OCI-LY1 (cell line): ENCODE measurements around the gene PPP2R1B.

Source experiments
- H2AFZ ChIP-seq: fragments of 200-600 bp; sonication (generic), shearing (Covaris generic); 2 replicates; pipeline ENCODE4 v1.6.0; 2014; ENCODE audit warnings: antibody characterized with exemption, mild to moderate bottlenecking, low read length
- H3F3A ChIP-seq: fragments of 200-600 bp; sonication (generic), shearing (Covaris generic); 2 replicates; pipeline ENCODE4 v1.6.0; 2014; ENCODE audit warnings: mild to moderate bottlenecking, antibody characterized with exemption, low read length, moderate library complexity; ENCODE audit not compliant: insufficient read depth
- H3K27ac ChIP-seq: fragments of 200-600 bp; sonication (generic); 2 replicates; pipeline ENCODE4 v1.5.1; 2014; ENCODE audit warnings: low read length, mixed run types, mild to moderate bottlenecking, low read depth; ENCODE audit not compliant: poor library complexity, severe bottlenecking
- H3K27me3 ChIP-seq: fragments of 200-600 bp; sonication (generic); 2 replicates; pipeline ENCODE4 v1.6.0; 2014; ENCODE audit warnings: antibody characterized with exemption, mild to moderate bottlenecking, low read length, moderate library complexity; ENCODE audit not compliant: insufficient read depth
- H3K36me3 ChIP-seq: fragments of 200-600 bp; sonication (generic); 2 replicates; pipeline ENCODE4 v1.6.1; 2014; ENCODE audit warnings: mild to moderate bottlenecking, antibody characterized with exemption, low read length, moderate library complexity, mixed read lengths; ENCODE audit not compliant: insufficient read depth
- H3K4me1 ChIP-seq: fragments of 200-600 bp; sonication (generic); 2 replicates; pipeline ENCODE4 v1.5.1; 2014; ENCODE audit warnings: mild to moderate bottlenecking, low read length, moderate library complexity; ENCODE audit not compliant: insufficient read depth, severe bottlenecking
- H3K4me2 ChIP-seq: fragments of 200-600 bp; sonication (generic), shearing (Covaris generic); 2 replicates; pipeline ENCODE4 v1.6.1; 2014; ENCODE audit warnings: low read length
- H3K4me3 ChIP-seq: fragments of 200-600 bp; sonication (generic); 2 replicates; pipeline ENCODE4 v1.5.1; 2014; ENCODE audit warnings: low read length, low read depth, mild to moderate bottlenecking, mixed read lengths; ENCODE audit not compliant: poor library complexity, severe bottlenecking
- H3K79me2 ChIP-seq: fragments of 200-600 bp; shearing (Covaris generic); 2 replicates; pipeline ENCODE4 v1.6.1; 2016; ENCODE audit warnings: mixed run types, low read length, mixed read lengths; ENCODE audit not compliant: insufficient read depth
- H3K9ac ChIP-seq: fragments of 200-600 bp; sonication (generic), shearing (Covaris generic); 2 replicates; pipeline ENCODE4 v1.6.1; 2014; ENCODE audit warnings: mild to moderate bottlenecking, low read length, mixed read lengths
- H3K9me2 ChIP-seq: fragments of 200-600 bp; sonication (generic), shearing (Covaris generic); 2 replicates; pipeline ENCODE4 v1.6.1; 2014; ENCODE audit warnings: low read depth, mild to moderate bottlenecking, low read length, mixed read lengths
- H3K9me3 ChIP-seq: fragments of 200-600 bp; shearing (Covaris generic); 2 replicates; pipeline ENCODE4 v1.6.1; 2014; ENCODE audit warnings: low read length, mixed read lengths
- H4K20me1 ChIP-seq: fragments of 200-600 bp; sonication (generic), shearing (Covaris generic); 2 replicates; pipeline ENCODE4 v1.6.0; 2016; ENCODE audit warnings: mild to moderate bottlenecking, low read length; ENCODE audit not compliant: insufficient read depth
- CTCF ChIP-seq: fragments of 200-600 bp; sonication (generic), shearing (Covaris generic); IDR thresholded peaks from 2 replicates; pipeline ENCODE4 v1.5.1; 2017; ENCODE audit warnings: mild to moderate bottlenecking, antibody characterized with exemption, low read length, moderate library complexity, mixed read lengths
- EZH2 ChIP-seq: fragments of 200-600 bp; sonication (generic), shearing (Covaris generic); IDR thresholded peaks from 2 replicates; pipeline ENCODE4 v1.8.0; 2017; ENCODE audit warnings: borderline replicate concordance, mixed run types, mild to moderate bottlenecking, antibody characterized with exemption, low read length, moderate library complexity, mixed read lengths

The PPP2R1B gene

GRCh38 chr11:111814106-111814505 lies 47.9 kb upstream of the PPP2R1B start:
- H3K4me3 ChIP-seq, result no peak overlapping the region
- H3K27me3 ChIP-seq, result no peaks in the 10 kb centered on the region
- peaks cover 9% of the 10 kb centered on the region; the same call in 1 of the 2 replicates for H3K36me3 ChIP-seq
- peaks cover 2% of the 10 kb centered on the region; the same call in 1 of the 2 replicates for H3K9me3 ChIP-seq
- H3K79me2 ChIP-seq, result no peaks in the 10 kb centered on the region
- no peak overlapping the region for H2AFZ ChIP-seq
- H3K27ac ChIP-seq, result no peak overlapping the region
- TF ChIP-seq EZH2 (no peak), CTCF (no peak)
- H3K4me2 ChIP-seq, result no peak overlapping the region
- H3K9ac ChIP-seq, result no peak overlapping the region
- no peaks in the 10 kb centered on the region; the same call in 1 of the 2 replicates for H3F3A ChIP-seq
- H3K4me1 ChIP-seq, result no peaks in the 10 kb centered on the region
- H3K9me2 ChIP-seq, result no peaks in the 10 kb centered on the region
- no peaks in the 10 kb centered on the region for H4K20me1 ChIP-seq

DNA sequence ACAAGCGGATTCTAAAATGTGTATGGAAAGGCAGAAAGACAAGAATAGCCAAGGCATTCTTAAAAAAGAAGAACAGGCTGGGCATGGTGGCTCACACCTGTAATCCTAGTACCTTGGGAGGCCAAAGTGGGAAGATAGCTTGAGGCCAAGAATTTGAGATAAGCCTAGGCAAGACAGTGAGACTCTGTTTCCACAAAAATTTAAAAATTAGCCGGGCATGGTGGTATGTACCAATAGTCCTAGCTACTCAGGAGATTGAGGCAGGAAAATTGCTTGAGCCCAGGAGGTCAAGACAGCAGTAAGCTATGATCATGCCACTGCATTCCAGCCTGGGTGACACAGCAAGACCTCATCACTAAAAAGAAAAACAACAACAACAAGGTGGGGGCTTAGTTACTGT lies 46.0 kb upstream of the PPP2R1B start:
- Histone ChIP-seq H3K4me3 (no peak overlapping the region), H2AFZ (no peak overlapping the region), H4K20me1 (no peaks in the 10 kb centered on the region), H3K27ac (no peak overlapping the region), H3K9me2 (no peaks in the 10 kb centered on the region), H3K79me2 (no peaks in the 10 kb centered on the region), H3F3A (no peaks in the 10 kb centered on the region), H3K27me3 (no peaks in the 10 kb centered on the region), H3K4me1 (no peaks in the 10 kb centered on the region), H3K9ac (no peak overlapping the region), H3K36me3 (peaks cover 20% of the 10 kb centered on the region; the same call in 1 of the 2 replicates), H3K9me3 (peaks cover 2% of the 10 kb centered on the region; the same call in 1 of the 2 replicates), H3K4me2 (no peak overlapping the region)
- TF ChIP-seq CTCF (no peak), EZH2 (no peak)

DNA sequence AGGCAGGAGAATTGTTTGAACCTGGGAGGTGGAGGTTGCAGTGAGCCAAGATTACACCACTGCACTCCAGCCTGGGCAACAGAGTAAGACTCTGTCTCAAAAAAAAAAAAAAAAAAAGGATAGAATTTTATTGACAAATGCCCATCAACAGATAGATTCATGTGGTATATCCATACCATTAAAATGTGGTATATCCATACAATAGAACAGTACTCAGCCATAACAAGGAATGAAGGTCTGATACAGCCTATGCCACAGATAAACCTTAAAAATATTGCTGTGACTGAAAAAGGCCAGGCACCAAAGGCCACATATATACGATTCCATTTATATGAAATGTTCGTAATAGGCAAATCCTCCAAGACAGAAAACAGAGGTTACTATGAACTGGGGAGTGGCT lies 45.3 kb upstream of the PPP2R1B start:
- H3K36me3 ChIP-seq, result peaks cover 20% of the 10 kb centered on the region; the same call in 1 of the 2 replicates
- TF ChIP-seq EZH2 (no peak), CTCF (no peak)
- H3K27me3 ChIP-seq, result no peaks in the 10 kb centered on the region
- H4K20me1 ChIP-seq, result no peaks in the 10 kb centered on the region
- H3K9me3 ChIP-seq, result peaks cover 2% of the 10 kb centered on the region; the same call in 1 of the 2 replicates
- H2AFZ ChIP-seq, result no peak overlapping the region
- no peak overlapping the region for H3K27ac ChIP-seq
- H3K79me2 ChIP-seq, result no peaks in the 10 kb centered on the region
- H3K4me3 ChIP-seq, result no peak overlapping the region
- H3K4me2 ChIP-seq, result no peak overlapping the region
- H3K4me1 ChIP-seq, result no peaks in the 10 kb centered on the region
- H3K9ac ChIP-seq, result no peak overlapping the region
- H3F3A ChIP-seq, result no peaks in the 10 kb centered on the region
- no peaks in the 10 kb centered on the region for H3K9me2 ChIP-seq
